Astrocyte (in vitro differentiated cells and primary cell): ENCODE data around the gene TREX2.

Experiments
- EZH2 ChIP-seq: IDR thresholded peaks from 2 replicates; pipeline ENCODE4 v1.6.1; 2012; ENCODE audit warnings: mild to moderate bottlenecking, low read length, inconsistent platforms; ENCODE audit not compliant: insufficient read depth
- TF ChIP-seq, protein P1 (sequence below): IDR thresholded peaks from 2 replicates; pipeline ENCODE4 v1.5.1; 2011; ENCODE audit warnings: low read depth, mild to moderate bottlenecking, inconsistent platforms, low read length, moderate library complexity; ENCODE audit not compliant: insufficient read depth

DNA sequence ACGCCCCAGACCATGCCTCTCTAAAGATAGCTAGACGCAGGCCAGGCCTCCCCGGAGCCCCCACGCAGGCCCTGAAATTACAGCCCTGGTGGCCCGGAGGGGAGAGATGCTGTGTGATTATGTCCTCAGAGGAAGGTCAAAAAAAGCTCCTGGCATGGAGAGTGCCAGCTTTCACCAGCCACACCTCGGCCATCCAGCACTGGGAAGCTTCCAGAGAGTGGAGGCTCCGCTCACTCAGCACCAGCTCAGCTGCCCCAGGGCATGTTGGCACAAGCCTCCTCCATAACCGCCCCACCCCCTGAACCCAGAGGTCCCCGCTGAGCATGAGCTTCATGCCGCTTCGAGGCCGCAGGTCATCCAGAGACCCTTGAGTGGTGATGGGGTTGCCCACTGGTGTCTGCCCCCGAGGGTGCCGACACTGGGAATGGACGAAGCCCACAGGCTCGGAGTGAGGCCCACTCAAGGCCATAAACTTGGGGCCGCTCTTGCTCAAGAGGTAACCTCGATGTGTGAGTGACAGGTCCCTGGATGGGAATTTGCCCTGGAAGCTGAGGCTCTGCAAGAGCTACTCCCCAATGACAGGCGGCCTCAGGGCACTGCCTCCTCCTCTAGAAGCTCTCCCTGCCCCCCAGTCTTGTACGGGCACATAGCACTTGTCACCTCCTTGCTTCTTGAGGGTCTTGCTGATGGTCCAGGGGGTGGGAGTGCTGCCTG is 44.5 kb upstream of the TREX2 start:
- TF ChIP-seq EZH2 = no peak
- TF ChIP-seq, protein P1, sequence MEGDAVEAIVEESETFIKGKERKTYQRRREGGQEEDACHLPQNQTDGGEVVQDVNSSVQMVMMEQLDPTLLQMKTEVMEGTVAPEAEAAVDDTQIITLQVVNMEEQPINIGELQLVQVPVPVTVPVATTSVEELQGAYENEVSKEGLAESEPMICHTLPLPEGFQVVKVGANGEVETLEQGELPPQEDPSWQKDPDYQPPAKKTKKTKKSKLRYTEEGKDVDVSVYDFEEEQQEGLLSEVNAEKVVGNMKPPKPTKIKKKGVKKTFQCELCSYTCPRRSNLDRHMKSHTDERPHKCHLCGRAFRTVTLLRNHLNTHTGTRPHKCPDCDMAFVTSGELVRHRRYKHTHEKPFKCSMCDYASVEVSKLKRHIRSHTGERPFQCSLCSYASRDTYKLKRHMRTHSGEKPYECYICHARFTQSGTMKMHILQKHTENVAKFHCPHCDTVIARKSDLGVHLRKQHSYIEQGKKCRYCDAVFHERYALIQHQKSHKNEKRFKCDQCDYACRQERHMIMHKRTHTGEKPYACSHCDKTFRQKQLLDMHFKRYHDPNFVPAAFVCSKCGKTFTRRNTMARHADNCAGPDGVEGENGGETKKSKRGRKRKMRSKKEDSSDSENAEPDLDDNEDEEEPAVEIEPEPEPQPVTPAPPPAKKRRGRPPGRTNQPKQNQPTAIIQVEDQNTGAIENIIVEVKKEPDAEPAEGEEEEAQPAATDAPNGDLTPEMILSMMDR = no peak
